HG03064 (cell line): Measurements from ENCODE around the gene MSRB3.

Experiments used
- ATAC-seq: cut with Tn5 transposase; IDR thresholded peaks from one replicate; pipeline ENCODE4 v1.9.1; 2021; ENCODE audit warnings: low read depth; ENCODE audit not compliant: unreplicated experiment

MSRB3 gene

GRCh38 chr12:65324056-65324455, 45.6 kb downstream of the MSRB3 start:
- no peak for ATAC-seq

- ATAC-seq, result no peak
These were observed 46.1 kb downstream of the MSRB3 start for GRCh38 chr12:65324551-65324950.

- ATAC-seq, result no peak
These were observed 46.7 kb downstream of the MSRB3 start for GRCh38 chr12:65325183-65325582.

GRCh38 chr12:65326616-65327015, 48.1 kb downstream of the MSRB3 start:
- no peak for ATAC-seq

GRCh38 chr12:65327207-65328076, 49.0 kb downstream of the MSRB3 start:
- no peak for ATAC-seq

GRCh38 chr12:65329721-65330120, 51.2 kb downstream of the MSRB3 start:
- no peak for ATAC-seq

GRCh38 chr12:65330331-65330730, 51.8 kb downstream of the MSRB3 start:
- no peak for ATAC-seq

GRCh38 chr12:65331456-65331855, 53.0 kb downstream of the MSRB3 start:
- ATAC-seq, result no peak

- no peak for ATAC-seq
These were observed 55.2 kb downstream of the MSRB3 start for GRCh38 chr12:65333649-65334048.

GRCh38 chr12:65334521-65334920, 56.0 kb downstream of the MSRB3 start:
- ATAC-seq, result no peak

GRCh38 chr12:65335021-65335714, 56.7 kb downstream of the MSRB3 start:
- no peak for ATAC-seq

- no peak for ATAC-seq
These were observed 57.5 kb downstream of the MSRB3 start for GRCh38 chr12:65335981-65336380.

- ATAC-seq, result no peak
These were observed 60.7 kb downstream of the MSRB3 start for GRCh38 chr12:65339161-65339560.

- no peak for ATAC-seq
These were observed 64.7 kb downstream of the MSRB3 start for GRCh38 chr12:65343230-65343629.

- no peak for ATAC-seq
These were observed 65.3 kb downstream of the MSRB3 start for GRCh38 chr12:65343801-65344200.

- no peak for ATAC-seq
These were observed 77.0 kb downstream of the MSRB3 start for GRCh38 chr12:65355461-65355860.

- no peak for ATAC-seq
These were observed 84.0 kb downstream of the MSRB3 start for GRCh38 chr12:65362234-65363031.

- ATAC-seq, result no peak
These were observed 85.6 kb downstream of the MSRB3 start for GRCh38 chr12:65364046-65364445.

- no peak for ATAC-seq
These were observed 88.9 kb downstream of the MSRB3 start for GRCh38 chr12:65367396-65367795.

GRCh38 chr12:65368055-65368454, 89.6 kb downstream of the MSRB3 start:
- ATAC-seq, result no peak

- no peak for ATAC-seq
These were observed 94.1 kb downstream of the MSRB3 start for GRCh38 chr12:65372574-65372973.
